Measurements from ENCODE around the gene RPL41. TPM values are rescaled to one million over a fixed set of nuclear protein-coding genes. Genes with fewer than 3 reads are reported as not detected.
"Not testable (repeated sequence)": the region's sequence is repeated elsewhere in the genome, so short reads cannot be mapped to it uniquely, and the experiment has no call there.

The RPL41 gene
- total and polyA plus RNA-seq, 9 of the 15 experiments (the other 6 are each of a cell fraction or from before 2014, with no cell fraction given), result 3,403 to 11,276 (median 5,604) TPM

GRCh38 chr12:56156464-56157200 lies 40.2 kb downstream of the RPL41 start:
- intact Hi-C loops (cut with micrococcal nuclease), result loop anchor here (5.0 kb wide), 1 partner anchor 39 kb away; the partner anchor contains the start of genes RPL41 and ZC3H10
- H3K9ac ChIP-seq (ENCODE audit: insufficient read depth in 1 of 2, low read depth in 2 of 2, low read length in 2 of 2), result peak overlapping the region; percentile 80 to 91
- WGBS (ENCODE audit: insufficient coverage, low coverage, missing lambda C conversion rate), result 92% methylated on average over 19 of the region's 21 CpGs

More at GRCh38 chr12:56156464-56157200, 40.2 kb downstream of the RPL41 start:
- H2AFZ ChIP-seq (ENCODE audit: low read depth, low read length); BruUV-seq (replicated peaks); DNase-seq (ENCODE audit: extremely low read depth in 1 of 4, low spot score in 3 of 4); H3K9me3 ChIP-seq (replicated peaks; ENCODE audit: control insufficient read depth, insufficient read depth, low read depth, low read length); H3K4me3 ChIP-seq; H3K9me1 ChIP-seq (ENCODE audit: control insufficient read depth, insufficient read depth, low read length); ATAC-seq; FAIRE-seq; in situ Hi-C loops (cut with MboI); H3K27me3 ChIP-seq (ENCODE audit: control insufficient read depth in 2 of 2, insufficient read depth in 2 of 2, low read length in 2 of 2): not testable (repeated sequence)
- ChIA-PET CTCF (ENCODE audit: low intra/inter-chr PET ratio) (interaction anchor here (1.2 kb wide), 1 partner anchor 67 kb away, joined by 3 read pairs; the partner anchor contains the start of gene NABP2), POLR2A (interaction anchor here (1.3 to 3.2 kb wide), 2 partner anchors 29 to 39 kb away, joined by 7 to 16 read pairs; partner anchors contain the start of genes ESYT1 and ZC3H10)
- Histone ChIP-seq H4K20me1 (replicated peaks; ENCODE audit: control insufficient read depth, insufficient read depth, low read length) (peaks cover 27% of the 10 kb centered on the region; the same call in 1 of the 2 replicates), H3K36me3 (ENCODE audit: control insufficient read depth, insufficient read depth, low read length) (peaks cover 41% of the 10 kb centered on the region), H3K79me2 (ENCODE audit: control insufficient read depth, insufficient read depth, low read length) (peaks cover 59% of the 10 kb centered on the region), H3K27ac (ENCODE audit: extremely low read depth, low read depth, low read length) (peak overlapping the region; percentile 98; the same call in 1 of the 3 replicates), H3K4me2 (ENCODE audit: insufficient read depth, low read length) (peak overlapping the region; percentile 80), H3K4me1 (replicated peaks in 1 of 2; ENCODE audit: control insufficient read depth in 2 of 2, insufficient read depth in 2 of 2, low read length in 2 of 2) (peaks cover 43 to 53% of the 10 kb centered on the region in 2 experiments; a peak in 4 of 5 replicates)
- TF ChIP-seq DPF2 (IDR thresholded peaks at IDR 0.05) (0 out of 2 replicates have a peak, but pooled peaks have one; percentile 6), KAT7 (CRISPR knock-in tag; IDR thresholded peaks at IDR 0.05; ENCODE audit: borderline replicate concordance) (peak; percentile 2; the same call in 1 of the 2 replicates), ZNF121 (CRISPR knock-in tag; conservative IDR thresholded peaks at IDR 0.05) (peak; percentile 72)
- TF ChIP-seq, protein P1, sequence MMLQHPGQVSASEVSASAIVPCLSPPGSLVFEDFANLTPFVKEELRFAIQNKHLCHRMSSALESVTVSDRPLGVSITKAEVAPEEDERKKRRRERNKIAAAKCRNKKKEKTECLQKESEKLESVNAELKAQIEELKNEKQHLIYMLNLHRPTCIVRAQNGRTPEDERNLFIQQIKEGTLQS (IDR thresholded peaks at IDR 0.05), result peak; percentile 63
- TF ChIP-seq, protein P1 (CRISPR knock-in tag; conservative IDR thresholded peaks at IDR 0.05), result not testable (repeated sequence)

Measured in K562 (cell line).